ENCODE results near the gene WDTC1. TPM values are rescaled to one million over a fixed set of nuclear protein-coding genes. Genes with fewer than 3 reads are reported as not detected.

Gene WDTC1
- total and polyA plus RNA-seq, 9 donors = 20.2 to 43.9 (median 29.2) TPM

- no peaks in the 10 kb centered on the region for H3K36me3 ChIP-seq
- intact Hi-C loops (cut with DNase I) = loop anchor here (5.0 to 10.0 kb wide), 4 partner anchors 34 to 52 kb away; partner anchors contain the start of genes GPR3 (in 2 of the 4) and TMEM222 (in 1 of the 4)
- no peak overlapping the region for H3K27ac ChIP-seq
- no peak for TF ChIP-seq CTCF (IDR thresholded peaks at IDR 0.05)
- TF ChIP-seq EP300 (IDR thresholded peaks at IDR 0.05) = no peak
- no peak for TF ChIP-seq POLR2A (IDR thresholded peaks at IDR 0.05)
- 76 to 85% (median 81%) methylated on average over 33 to 37 of the region's 37 CpGs for WGBS, 3 donors
- no peak overlapping the region for H3K4me3 ChIP-seq
- no peaks in the 10 kb centered on the region for H3K27me3 ChIP-seq
- H3K4me1 ChIP-seq (ENCODE audit: insufficient read depth) = peaks cover 3% of the 10 kb centered on the region
- no peaks in the 10 kb centered on the region for H3K9me3 ChIP-seq
- DNase-seq = peak in 2 of 5 donors; percentile 27 to 50
These were observed 122.3 kb downstream of the WDTC1 start for GRCh38 chr1:27356619-27357280.

- no peaks in the 10 kb centered on the region for H3K36me3 ChIP-seq
- H3K27ac ChIP-seq = no peak overlapping the region
- intact Hi-C loops (cut with DNase I) = loop anchor here (2.0 to 10.0 kb wide), 5 partner anchors 33 to 53 kb away; partner anchors contain the start of genes GPR3 (in 2 of the 4) and TMEM222 (in 1 of the 4)
- DNase-seq = peak; percentile 65 to 83 (median 78)
- H3K4me1 ChIP-seq (ENCODE audit: insufficient read depth) = peaks cover 3% of the 10 kb centered on the region
- no peaks in the 10 kb centered on the region for H3K27me3 ChIP-seq
- 27 to 39% (median 38%) methylated on average over 37 to 40 of the region's 40 CpGs for WGBS, 3 donors
- H3K4me3 ChIP-seq = no peak overlapping the region
- TF ChIP-seq CTCF (IDR thresholded peaks at IDR 0.05) (peak; percentile 91 to 99 (median 95)), EP300 (IDR thresholded peaks at IDR 0.05) (no peak)
- no peaks in the 10 kb centered on the region for H3K9me3 ChIP-seq
These were observed 123.0 kb downstream of the WDTC1 start for GRCh38 chr1:27357281-27358037.

Small RNA genes lying within 50 kb of the gene (small RNA-seq; reads per million reads assigned to genes)
- not detected for gene RF00019
- not detected for gene RNU6-48P
- not detected for gene SNRPEP7

Other genes with a start within 250 kb of the WDTC1 start
- gene TRNP1, start 240.9 kb upstream of the WDTC1 start, total RNA-seq = 10 to 100 TPM in 1 of 7 donors, 1 to 10 TPM in 3, under 1 TPM in 3; 0.25 to 23.8 (median 2.9) TPM
- 10 to 100 TPM in 1 of 2 donors, 1 to 10 TPM in 1; 4.2 to 18.0 TPM for gene TRNP1, start 240.9 kb upstream of the WDTC1 start, polyA plus RNA-seq
- 1 to 10 TPM in 6 of 7 donors, under 1 TPM in 1; 0.33 to 7.4 (median 2.3) TPM for gene TENT5B, start 221.8 kb upstream of the WDTC1 start, total RNA-seq
- gene TENT5B, start 221.8 kb upstream of the WDTC1 start, polyA plus RNA-seq = 1 to 10 TPM; 2.9 to 5.3 TPM
- 10 to 100 TPM in 5 of 7 donors, 1 to 10 TPM in 2; 8.6 to 33.7 (median 14.8) TPM for gene SLC9A1, start 79.5 kb upstream of the WDTC1 start, total RNA-seq
- gene SLC9A1, start 79.5 kb upstream of the WDTC1 start, polyA plus RNA-seq = 10 to 100 TPM; 10.6 to 22.0 TPM
- 10 to 100 TPM; 12.9 to 52.5 (median 36.5) TPM for gene TMEM222, start 87.5 kb downstream of the WDTC1 start, total RNA-seq
- gene TMEM222, start 87.5 kb downstream of the WDTC1 start, polyA plus RNA-seq = 10 to 100 TPM; 14.8 to 50.8 TPM
- 10 to 100 TPM in 1 of 7 donors, 1 to 10 TPM in 4, under 1 TPM in 2; 0.43 to 20.9 (median 3.4) TPM for gene SYTL1, start 107.4 kb downstream of the WDTC1 start, total RNA-seq
- 1 to 10 TPM in 1 of 2 donors, under 1 TPM in 1; 0.15 to 1.4 TPM for gene SYTL1, start 107.4 kb downstream of the WDTC1 start, polyA plus RNA-seq
- gene MAP3K6, start 132.3 kb downstream of the WDTC1 start, total RNA-seq = 10 to 100 TPM; 10.3 to 45.9 (median 19.0) TPM
- gene MAP3K6, start 132.3 kb downstream of the WDTC1 start, polyA plus RNA-seq = 10 to 100 TPM in 1 of 2 donors, 1 to 10 TPM in 1; 5.1 to 14.2 TPM
- gene FCN3, start 140.2 kb downstream of the WDTC1 start, total RNA-seq = 1 to 10 TPM in 4 of 7 donors, under 1 TPM in 3; 0.35 to 7.6 (median 1.2) TPM
- 1 to 10 TPM; 2.5 to 6.5 TPM for gene FCN3, start 140.2 kb downstream of the WDTC1 start, polyA plus RNA-seq
- gene CD164L2, start 148.7 kb downstream of the WDTC1 start, total RNA-seq = 10 to 100 TPM in 1 of 7 donors, 1 to 10 TPM in 1, under 1 TPM in 3, not detected in 2; 0.52 to 15.5 (median 0.89) TPM
- under 1 TPM in 1 of 2 donors, not detected in 1; 0.06 TPM for gene CD164L2, start 148.7 kb downstream of the WDTC1 start, polyA plus RNA-seq
- gene GPR3, start 158.0 kb downstream of the WDTC1 start, total RNA-seq = under 1 TPM in 6 of 7 donors, not detected in 1; 0.15 to 0.87 (median 0.41) TPM
- gene GPR3, start 158.0 kb downstream of the WDTC1 start, polyA plus RNA-seq = under 1 TPM; 0.12 to 0.18 TPM

Data from ovary (tissue), 9 donors.